GM10266 (cell line): Measurements from ENCODE around the gene PAXIP1.

Experiments
- DNase-seq: peaks from one replicate; pipeline ENCODE4 v3.0.0; 2012; ENCODE audit errors: extremely low spot score
- CTCF ChIP-seq: IDR thresholded peaks from 2 replicates; pipeline ENCODE4 v1.5.1; 2012; ENCODE audit warnings: mild to moderate bottlenecking, low read depth; ENCODE audit not compliant: control insufficient read depth, insufficient read depth; ENCODE audit errors: missing control alignments

The PAXIP1 gene

GRCh38 chr7:154916856-154917807 is 85.8 kb downstream of the PAXIP1 start:
- TF ChIP-seq CTCF: no peak
- no peak for DNase-seq

- DNase-seq: no peak
These were observed 86.5 kb downstream of the PAXIP1 start for GRCh38 chr7:154916381-154916780.

GRCh38 chr7:154915600-154915999 is 87.3 kb downstream of the PAXIP1 start:
- TF ChIP-seq CTCF: no peak
- DNase-seq: no peak

More at GRCh38 chr7:154916381-154916780, 86.5 kb downstream of the PAXIP1 start:
- no peak for TF ChIP-seq CTCF

- TF ChIP-seq CTCF: no peak
- DNase-seq: no peak
These were observed 87.9 kb downstream of the PAXIP1 start for GRCh38 chr7:154914996-154915380.

GRCh38 chr7:154914308-154914995 is 88.5 kb downstream of the PAXIP1 start:
- no peak for DNase-seq
- TF ChIP-seq CTCF: no peak

- DNase-seq: peak; percentile 87
- TF ChIP-seq CTCF: peak; percentile 94
These were observed 89.2 kb downstream of the PAXIP1 start for GRCh38 chr7:154913638-154914307.
